Fibroblast of skin of right quadriceps (primary cell): ENCODE measurements around the gene FANCD2OS.
"Not testable (repeated sequence)": the region's sequence is repeated elsewhere in the genome, so short reads cannot be mapped to it uniquely, and the experiment has no call there.

Experiments used
- DNase-seq: peaks from one replicate; pipeline ENCODE4 v3.0.0-alpha.2; 2013

Gene FANCD2OS

DNA sequence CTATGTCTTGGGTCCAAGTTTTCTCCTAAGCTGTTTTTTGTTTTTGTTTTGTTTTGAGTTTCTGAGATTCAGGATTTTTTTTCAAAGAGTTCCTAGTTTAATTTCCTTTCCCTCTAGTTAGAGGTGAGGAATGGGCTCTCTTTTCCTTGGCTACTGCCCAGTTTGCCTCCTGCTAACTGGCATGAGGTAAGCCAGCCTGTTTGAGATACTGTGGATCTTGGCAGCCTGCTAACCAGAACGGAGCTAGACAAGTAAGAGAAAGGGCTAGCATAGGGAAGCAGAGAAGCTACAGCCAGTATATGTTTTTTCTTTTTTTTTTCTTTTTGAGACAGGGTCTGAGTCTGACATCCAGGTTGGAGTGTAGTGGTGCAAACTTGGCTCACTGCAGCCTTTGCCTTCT is 17.3 kb downstream of the FANCD2OS start:
- not testable (repeated sequence) for DNase-seq

DNA sequence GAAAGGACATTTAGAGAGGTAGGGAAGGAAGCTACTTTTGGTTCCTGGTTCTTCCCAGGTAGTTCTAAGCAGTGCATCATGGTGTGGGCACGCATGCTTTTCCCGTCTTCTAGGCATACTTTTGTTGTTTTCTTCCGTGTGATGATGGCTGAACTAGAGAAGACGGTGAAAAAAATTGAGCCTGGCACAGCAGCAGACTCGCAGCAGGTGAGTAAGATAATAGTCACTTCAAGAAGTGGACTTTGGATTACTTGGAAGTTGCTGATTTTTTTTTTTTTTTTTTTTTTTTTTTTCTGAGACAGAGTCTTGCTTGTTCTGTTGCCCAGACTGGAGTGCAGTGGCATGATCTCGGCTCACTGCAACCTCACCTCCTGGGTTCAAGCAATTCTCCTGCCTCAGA is 17.9 kb downstream of the FANCD2OS start:
- DNase-seq, result no peak

DNA sequence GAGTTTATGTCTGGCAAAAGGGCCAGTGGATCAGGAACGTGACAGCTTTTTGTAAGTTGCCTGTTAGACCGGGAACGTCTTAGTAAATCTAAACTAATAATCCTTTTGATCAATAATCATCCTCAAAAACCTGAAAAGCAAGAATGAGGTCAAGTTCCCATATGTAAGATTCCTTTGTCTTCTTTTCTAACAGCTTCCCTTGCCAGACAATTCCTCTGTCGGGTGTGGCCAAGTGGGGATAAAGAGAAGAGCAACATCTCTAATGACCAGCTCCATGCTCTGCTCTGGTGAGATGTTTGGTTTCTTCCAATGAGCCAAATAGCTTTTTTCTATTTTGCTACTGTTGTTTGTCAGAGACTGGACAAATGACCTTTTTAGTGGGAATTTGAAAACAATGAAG is 19.8 kb downstream of the FANCD2OS start:
- no peak for DNase-seq

DNA sequence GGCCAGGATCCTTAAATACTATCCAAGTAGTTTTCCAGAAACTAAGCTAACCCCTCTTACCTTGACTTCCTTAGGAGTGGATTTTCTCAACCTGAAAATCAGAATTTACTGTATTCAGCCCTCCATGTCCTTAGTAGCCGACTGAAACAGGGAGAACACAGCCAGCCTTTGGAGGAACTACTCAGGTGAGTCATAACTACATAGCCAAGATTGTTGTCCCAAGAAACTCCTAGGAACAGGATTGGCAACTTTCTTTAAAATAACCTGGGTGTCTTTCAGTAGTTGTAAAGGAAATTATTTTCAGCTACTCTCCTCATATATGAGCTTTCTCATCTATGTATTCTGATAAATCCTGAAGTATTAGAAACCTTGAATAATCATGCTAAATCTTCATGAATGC is 22.3 kb downstream of the FANCD2OS start:
- no peak for DNase-seq

DNA sequence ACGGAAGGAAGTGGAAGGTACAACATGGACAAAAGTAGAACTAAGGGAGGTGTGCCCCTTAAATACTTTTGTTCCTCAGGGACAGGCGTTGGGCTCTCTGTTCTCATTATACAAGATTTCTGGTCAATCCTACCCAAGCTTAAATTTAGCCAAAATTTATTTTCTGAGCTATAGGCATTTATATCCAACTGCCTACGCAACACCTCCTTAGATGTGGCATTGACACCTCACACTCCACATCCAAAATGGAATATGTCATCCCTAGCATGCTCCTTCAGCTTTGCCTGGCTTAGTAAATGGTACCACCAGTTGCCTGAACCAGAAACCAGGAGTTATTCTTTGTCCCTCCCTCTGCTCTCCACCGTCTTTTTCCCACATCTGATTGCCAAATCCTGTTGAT is 26.2 kb downstream of the FANCD2OS start:
- DNase-seq, result no peak

DNA sequence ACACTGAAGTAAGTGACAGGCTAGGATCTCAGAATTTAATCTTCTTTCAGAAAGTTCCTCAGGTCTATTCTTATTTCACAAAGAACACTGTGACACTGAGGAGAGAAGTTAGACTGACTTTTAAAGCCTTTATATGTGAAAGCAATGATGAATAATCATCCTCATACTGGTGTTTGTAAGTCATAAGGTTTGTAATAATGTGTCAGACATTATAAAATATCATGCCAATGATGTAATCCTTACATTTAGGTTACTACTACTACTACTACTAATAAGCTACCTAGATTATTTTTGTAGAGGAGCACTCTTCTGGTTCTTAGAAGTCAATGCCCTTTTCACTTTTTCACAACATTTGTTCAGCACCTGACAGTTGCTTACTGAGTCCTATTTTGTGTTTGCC is 33.4 kb downstream of the FANCD2OS start:
- no peak for DNase-seq

DNA sequence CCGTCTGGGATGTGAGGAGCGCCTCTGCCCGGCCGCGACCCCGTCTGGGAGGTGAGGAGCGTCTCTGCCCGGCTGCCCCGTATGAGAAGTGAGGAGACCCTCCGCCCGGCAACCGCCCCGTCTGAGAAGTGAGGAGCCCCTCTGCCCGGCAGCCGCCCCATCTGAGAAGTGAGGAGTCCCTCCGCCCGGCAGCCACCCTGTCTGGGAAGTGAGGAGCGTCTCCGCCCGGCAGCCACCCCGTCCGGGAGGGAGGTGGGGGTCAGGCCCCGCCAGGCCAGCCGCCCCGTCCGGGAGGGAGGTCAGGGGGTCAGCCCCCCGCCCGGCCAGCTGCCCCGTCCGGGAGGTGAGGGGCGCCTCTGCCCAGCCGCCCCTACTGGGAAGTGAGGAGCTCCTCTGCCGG is 38.0 kb downstream of the FANCD2OS start:
- DNase-seq, result not testable (repeated sequence)

DNA sequence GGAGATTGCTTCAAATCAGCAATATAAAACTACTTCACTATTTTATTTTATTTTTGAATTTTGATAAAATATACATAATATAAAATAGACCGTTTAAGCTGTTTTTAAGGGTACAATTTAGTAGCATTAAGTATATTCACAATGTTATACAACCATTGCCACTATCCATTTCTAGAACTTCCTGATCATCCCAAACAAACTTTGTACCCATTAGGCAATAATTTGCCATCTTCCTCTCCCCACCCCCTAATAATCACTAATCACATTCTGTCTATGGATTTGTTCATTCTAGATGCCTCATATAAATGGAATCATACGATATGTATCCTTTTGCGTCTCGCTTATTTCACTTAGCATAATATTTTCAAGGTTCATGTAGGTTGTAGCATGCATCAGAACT is 53.0 kb downstream of the FANCD2OS start:
- DNase-seq, result no peak
